ENCODE data around the gene RPL13A. TPM values are rescaled to one million over a fixed set of nuclear protein-coding genes. Genes with fewer than 3 reads are reported as not detected.

Gene RPL13A
- total RNA-seq, 1 donor from 2014 or later: 2,203 TPM

DNA sequence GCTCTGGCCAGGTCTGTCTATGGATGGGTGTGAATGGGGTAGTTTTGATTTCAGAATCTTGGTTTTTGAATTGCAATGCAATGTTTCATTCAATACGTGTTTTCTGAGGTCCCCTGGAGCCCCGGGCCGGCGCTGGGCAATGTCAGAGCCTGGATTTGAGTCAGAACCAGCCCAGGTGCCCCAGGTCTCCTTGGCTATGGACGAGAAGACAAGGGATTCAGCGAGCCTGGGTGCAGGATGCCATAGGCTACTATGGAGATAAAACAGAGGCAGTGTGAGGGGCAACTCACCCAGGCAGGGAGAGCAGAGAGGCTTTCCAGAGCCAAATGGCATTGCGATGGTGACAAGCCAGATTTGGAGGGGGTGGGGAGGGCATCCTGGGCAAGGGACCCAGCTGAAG lies 1.2 kb upstream of the RPL13A start:
- no peak for DNase-seq

DNA sequence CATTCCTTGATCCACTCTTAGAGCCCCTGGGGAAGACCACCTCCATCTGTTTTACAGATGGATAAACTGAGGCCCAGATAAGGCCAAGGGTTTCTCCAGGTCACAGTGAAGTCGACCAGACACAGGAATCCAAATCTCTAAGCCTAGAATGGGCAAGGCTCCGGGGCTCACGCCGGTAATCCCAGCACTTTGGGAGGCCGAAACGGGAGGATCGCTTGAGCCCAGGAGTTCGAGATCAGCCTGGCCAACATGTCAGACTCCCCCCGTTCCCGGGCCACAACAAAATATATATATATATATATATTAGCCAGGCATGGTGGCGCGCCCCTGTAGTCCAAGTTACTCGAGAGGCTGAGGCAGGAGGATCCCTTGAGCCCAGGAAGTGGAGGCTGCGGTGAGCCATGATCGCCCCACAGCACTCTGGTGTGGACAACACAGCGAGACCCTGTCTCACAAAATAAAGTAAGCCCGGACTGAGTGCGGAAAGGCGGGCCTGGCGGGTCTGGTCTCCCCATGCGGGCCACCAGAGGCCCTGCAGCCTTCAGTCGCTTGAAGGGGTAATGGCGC lies 615 bp upstream of the RPL13A start:
- DNase-seq: no peak

DNA sequence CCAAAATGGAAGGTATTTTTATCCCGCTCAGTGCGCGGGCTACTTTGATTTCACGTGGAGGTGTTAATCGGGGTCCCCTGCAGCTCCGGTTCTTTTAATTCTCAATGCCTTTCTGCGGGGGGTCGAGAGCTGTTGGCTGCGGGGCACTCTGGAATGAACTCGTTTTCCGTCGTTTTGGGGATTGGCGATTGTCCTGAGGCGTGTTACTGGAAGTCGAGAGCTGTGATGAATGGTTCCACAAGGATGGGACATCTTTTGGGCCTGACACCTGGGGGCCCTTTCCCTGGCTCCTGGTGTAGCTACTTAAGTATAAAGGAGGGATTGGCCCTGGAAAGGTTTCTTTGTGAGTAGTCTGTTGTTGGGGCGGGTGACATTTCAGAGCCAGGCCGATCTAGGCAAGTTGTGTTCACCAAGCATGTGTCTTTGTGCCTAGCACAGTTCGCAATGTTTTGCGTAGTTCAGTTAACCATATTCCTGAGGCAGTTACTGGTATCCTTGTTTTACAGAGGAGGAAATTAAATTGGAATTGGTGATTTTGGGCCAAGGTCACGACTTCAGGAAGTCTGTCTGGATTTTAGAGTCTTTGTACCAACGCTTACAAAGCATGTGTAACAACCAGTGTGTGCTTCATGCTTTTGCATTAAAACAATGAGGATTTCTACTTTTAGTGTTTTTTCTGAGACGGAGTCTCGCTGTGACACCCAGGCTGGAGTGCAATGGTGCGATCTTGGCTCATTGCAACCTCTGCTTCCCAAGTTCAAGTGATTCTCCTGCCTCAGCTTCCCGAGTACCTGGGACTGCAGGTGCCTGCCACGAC lies 846 bp downstream of the RPL13A start:
- DNase-seq: no peak

DNA sequence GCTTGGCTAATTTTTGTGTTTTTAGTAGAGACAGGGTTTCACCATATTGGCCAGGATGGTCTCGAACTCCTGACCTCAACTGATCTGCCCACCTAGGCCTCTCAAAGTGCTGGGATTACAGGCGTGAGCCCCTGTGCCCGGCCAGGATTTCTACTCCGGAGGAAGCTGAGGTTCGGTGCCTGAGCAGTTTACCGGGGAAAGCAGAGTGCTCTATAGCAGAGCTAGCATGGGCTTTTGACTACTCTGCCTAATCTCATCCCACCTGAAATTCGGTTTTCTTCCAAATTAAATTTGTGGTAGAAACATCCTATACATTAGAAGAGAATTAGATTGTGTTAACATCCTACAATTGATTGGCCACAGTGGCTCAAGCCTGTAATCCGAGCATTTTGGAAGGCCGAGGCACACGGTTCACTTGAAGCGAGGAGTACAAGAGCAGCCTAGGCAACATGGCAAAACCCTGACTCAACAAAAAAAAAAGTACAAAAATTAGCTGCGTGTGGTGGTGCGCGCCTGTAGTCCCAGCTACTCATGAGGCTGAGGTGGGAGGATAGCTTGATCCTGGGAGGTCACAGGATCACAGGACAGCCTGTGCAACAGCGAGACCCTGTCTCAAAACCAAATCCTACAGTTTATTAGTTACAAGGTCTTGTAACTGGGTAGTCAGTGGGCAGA lies 1.6 kb downstream of the RPL13A start:
- DNase-seq: no peak

DNA sequence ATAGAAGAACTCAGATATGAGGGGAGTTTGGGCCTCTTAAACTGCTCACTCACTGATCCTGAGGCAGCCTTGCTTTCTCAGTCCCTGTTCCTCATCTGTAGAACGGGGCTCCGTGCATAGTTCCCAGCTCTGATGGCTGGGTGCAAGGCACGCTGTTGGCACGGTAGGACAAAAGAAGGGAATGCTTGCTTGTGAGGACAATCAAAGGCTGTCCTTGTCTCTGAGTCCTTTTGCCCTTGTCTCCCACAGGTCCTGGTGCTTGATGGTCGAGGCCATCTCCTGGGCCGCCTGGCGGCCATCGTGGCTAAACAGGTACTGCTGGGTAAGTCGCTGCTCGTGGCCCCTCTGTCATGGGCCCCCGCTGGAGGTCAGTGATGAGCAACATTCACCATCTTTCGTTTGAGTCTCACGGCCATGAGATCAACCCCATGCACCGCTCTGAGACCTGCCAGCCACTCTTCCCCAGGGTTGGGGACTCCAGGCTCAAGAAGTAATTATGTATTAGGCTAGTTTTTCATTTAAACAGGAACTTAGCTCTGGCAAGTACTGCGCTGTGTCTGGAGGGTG lies 2.3 kb downstream of the RPL13A start:
- DNase-seq: no peak

DNA sequence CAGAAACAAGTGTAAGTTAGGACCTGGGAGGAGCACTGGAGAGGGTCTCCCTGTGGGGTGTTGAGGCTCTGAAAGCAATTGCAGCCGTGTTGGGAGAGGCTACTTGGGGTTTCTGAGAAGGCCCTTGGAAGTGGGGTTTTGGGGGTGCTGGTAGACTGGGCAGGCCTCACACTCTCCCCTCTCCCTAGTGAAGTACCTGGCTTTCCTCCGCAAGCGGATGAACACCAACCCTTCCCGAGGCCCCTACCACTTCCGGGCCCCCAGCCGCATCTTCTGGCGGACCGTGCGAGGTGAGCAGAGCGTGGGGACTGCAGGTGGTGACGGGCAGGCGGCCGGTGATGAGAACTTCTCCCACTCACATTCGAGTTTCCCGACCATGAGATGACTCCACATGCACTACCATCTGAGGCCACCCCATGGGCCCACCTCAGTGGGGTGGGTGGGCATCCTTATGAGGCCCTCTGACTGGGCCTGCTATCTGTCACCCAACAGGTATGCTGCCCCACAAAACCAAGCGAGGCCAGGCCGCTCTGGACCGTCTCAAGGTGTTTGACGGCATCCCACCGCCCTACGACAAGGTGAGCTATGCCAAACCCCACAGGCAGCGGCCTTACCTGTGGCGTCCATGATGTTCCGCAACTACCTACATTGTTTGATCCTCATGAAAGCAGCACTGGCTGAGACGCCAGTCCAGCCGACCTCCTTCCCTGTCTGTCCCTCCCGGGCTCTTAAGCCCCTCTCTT lies 3.0 kb downstream of the RPL13A start:
- DNase-seq: no peak

DNA sequence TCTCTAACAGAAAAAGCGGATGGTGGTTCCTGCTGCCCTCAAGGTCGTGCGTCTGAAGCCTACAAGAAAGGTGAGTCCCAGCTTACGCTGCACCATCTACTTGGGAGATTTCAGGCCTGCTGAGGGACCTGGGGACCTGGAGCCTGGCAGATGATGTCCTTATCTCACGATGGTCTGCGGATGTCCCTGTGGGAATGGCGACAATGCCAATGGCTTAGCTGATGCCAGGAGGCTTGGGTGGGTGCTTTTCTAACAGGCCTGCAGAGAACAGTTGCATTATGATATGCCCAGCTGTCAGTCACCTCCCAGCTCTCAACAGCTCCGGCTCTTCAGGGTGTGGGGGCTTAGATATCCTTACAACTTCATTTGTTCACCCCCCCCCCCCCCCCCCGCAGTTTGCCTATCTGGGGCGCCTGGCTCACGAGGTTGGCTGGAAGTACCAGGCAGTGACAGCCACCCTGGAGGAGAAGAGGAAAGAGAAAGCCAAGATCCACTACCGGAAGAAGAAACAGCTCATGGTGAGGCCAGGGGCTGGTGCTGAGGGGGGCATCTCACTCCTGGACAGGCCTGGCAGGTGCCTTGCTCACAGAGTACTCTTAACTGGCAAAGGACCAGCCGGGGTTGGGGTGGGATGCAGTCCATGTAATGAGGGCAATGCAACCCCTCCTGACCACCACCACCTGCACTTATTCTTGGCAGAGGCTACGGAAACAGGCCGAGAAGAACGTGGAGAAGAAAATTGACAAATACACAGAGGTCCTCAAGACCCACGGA lies 3.8 kb downstream of the RPL13A start:
- DNase-seq: no peak

DNA sequence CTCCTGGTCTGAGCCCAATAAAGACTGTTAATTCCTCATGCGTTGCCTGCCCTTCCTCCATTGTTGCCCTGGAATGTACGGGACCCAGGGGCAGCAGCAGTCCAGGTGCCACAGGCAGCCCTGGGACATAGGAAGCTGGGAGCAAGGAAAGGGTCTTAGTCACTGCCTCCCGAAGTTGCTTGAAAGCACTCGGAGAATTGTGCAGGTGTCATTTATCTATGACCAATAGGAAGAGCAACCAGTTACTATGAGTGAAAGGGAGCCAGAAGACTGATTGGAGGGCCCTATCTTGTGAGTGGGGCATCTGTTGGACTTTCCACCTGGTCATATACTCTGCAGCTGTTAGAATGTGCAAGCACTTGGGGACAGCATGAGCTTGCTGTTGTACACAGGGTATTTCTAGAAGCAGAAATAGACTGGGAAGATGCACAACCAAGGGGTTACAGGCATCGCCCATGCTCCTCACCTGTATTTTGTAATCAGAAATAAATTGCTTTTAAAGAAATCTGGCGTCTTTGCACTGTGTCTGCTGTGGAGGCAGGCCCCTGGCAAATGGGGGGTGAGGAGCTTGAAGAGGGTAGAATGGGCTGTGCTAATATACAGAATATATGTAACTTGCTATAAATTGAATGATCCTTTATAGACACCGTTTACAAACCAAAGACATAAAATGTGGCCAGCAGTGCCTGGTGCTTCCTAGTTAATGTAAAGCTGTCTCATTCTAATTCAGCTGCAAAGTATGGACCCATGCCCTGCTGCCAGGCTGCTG lies 4.6 kb downstream of the RPL13A start:
- DNase-seq: no peak

DNA sequence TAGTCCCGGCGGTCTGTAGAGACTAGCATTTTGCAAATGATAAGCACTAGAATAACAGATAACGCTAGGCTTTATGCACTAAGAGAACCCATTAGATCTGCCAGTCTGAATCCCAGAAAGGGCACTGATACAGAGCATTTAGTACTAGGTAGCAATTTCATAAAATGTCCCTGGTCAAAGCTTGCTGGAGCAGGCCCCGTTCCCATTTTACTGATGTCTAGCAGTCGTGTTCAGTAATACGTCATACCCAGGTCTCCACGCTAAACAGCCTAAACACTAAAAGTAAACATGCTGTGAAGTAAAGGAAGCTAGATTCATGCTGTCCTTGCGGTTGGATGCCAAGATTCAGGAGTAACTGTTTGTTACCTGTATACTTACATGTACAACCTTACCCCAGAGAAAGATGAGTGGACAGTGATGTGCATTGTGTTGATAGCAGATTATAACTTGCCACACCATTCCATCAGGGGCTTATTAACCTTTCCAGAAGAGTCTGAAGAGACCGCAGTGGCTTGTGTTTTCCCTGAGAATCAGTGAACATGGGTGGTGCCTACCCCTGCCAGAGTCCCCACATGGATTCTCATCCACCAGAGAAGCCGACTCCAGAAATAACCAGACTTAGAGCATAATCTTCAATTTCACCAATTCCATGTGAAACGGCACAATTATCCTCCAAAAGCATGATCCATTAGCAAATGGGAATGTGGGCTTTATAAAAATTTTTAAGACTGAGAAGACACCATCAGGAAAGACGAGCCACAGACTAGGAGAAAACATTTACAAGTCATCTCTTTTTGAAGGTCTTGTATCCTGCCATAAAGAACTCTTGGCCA lies 5.4 kb downstream of the RPL13A start:
- no peak for DNase-seq

DNA sequence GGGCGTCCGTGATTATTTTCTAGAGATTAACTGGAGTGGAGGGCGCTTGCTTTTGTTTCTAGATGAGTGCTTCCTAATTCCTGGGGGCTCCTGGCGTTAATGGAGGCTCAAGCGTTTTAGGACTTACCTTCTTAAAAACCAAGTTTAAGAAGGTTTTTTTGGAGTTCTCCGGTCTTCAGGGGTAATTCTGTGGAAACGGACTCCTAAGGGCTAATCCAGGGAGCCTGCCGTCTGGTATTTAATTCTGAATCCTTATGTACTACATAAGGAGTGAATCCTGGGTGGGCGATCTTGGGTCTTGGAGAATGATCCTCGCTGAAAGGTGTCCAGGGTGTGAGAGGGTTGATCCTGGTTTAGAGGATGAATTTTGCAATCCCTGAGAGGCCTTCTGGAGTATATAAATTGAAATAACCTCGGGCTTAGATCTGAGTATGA lies 9.2 kb downstream of the RPL13A start:
- DNase-seq: no peak

DNA sequence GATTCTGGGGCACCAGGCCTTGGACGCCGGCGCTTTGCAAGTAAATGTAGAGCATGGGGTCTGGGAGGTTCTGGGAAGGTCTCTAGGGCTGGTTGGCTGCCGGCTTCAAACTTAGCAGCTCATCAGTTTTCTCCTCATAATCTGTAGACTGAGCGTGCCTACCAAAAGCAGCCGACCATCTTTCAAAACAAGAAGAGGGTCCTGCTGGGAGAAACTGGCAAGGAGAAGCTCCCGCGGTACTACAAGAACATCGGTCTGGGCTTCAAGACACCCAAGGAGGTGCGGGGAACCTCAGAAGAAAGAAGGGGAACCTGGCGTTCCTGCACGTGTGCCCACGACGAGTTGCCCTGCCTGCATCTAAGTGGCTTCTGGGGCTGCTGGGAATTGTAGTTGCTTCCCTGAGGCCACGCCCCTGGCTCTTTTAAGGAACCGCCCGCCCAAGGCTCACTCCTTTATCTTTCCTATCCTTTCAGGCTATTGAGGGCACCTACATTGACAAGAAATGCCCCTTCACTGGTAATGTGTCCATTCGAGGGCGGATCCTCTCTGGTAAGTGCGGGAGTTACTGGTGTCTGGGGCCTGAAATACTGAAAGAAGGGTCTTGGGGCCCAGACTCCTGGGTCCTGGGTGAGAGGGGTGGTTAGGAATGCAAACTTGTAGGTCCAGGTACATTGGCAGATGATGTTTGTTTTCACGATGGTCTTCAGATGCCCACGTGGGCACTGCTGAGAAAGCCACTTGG lies 9.8 kb downstream of the RPL13A start:
- no peak for DNase-seq

DNA sequence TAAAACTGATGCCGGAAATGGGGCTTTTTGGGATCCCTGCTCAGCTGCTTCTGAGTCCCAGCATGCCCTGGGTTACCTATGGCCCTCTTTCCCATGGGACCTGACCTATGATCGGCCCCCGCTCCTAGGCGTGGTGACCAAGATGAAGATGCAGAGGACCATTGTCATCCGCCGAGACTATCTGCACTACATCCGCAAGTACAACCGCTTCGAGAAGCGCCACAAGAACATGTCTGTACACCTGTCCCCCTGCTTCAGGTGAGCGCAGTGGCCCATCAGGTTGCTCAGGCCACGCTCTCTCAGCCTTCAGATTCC lies 10.3 kb downstream of the RPL13A start:
- no peak for DNase-seq

DNA sequence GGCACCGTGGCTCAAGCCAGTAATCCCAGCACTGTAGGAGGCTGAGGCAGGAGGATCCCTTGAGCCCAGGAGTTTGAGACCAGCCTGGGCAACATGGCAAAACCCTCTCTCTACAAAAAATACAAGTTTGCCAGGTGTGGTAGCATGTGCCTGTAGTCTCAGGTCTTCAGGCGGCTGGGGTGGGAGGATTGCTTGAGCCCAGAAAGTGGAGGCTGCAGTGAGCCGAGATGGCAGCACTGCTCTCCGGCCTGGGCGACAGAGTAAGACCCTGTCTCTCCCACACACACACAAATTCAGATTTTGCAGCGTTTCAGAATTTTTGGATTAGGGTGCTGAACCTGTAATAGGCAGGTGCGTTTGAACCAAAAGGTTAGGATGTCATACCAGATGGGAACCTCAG lies 11.1 kb downstream of the RPL13A start:
- no peak for DNase-seq

DNA sequence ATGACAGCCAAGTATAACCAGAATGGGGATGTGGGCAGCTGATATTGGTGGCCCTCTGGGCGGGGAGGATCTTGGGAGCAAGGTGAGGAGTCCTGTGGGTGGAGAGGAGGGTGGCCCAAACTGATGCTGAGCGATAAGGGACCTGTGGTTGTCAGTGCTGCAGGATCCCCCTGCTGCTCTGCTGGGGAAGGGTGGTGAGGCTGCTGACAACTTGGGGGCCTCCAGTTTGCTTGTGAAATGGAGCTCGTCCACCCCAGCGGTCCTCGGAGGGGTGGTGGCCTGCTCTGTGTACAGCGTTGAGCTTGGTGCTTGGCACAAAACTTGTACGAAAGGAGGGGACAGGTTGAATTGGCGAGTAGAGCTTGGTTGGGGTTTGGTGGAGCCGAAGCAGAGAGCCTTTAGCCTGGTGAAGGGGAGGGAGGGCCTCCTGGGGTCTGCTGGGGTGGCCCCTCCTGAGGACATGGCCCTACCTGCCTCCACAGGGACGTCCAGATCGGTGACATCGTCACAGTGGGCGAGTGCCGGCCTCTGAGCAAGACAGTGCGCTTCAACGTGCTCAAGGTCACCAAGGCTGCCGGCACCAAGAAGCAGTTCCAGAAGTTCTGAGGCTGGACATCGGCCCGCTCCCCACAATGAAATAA lies 11.7 kb downstream of the RPL13A start:
- no peak for DNase-seq

DNA sequence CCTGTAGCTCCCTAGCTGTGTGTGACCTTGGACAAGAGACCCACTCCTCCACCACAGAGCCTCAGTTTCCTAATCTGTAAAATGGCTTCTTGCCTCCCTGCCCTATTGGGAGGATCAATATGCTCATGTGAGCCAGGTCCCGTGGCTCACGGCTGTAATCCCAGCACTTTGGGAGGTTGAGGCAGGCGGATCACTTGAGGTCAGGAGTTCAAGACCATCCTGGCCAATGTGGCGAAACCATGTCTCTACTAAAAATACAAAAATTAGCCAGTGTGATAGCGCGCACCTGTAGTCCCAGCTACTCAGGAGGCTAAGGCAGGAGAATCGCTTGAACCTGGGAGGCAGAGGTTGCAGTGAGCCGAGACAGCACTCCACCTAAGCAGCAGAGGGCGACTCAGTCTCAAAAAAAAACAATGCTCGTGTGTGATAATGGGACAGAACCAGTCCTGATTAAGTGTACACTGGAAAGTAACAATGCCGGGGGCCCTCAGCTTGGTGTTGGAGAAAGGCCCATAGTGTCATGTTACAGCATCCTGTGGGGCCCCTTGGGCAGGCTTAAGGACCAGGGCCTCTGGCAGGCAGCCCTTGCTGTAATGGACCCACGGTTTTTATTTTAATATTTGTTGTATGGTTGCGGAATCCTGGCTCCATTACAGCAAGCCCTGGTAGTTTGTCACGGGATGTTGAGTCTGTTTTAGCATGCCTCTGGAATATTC lies 15.6 kb downstream of the RPL13A start:
- no peak for DNase-seq

DNA sequence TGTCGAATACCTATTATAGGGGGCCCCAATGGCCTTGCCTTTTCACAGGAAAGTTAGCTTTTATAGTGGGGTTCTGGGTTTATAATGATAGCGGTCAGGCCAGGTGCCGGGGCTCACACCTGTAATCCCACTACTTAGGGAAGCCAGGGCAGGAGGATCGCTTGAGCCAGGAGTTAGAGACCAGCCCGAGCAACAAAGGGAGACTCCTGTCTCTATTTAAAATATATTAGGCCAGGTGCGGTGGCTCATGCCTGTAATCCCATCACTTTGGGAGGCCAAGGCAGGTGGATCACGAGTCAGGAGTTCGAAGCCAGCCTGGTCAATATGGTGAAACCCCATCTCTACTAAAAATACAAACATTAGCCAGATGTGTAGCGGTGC lies 16.2 kb downstream of the RPL13A start:
- DNase-seq: no peak

DNA sequence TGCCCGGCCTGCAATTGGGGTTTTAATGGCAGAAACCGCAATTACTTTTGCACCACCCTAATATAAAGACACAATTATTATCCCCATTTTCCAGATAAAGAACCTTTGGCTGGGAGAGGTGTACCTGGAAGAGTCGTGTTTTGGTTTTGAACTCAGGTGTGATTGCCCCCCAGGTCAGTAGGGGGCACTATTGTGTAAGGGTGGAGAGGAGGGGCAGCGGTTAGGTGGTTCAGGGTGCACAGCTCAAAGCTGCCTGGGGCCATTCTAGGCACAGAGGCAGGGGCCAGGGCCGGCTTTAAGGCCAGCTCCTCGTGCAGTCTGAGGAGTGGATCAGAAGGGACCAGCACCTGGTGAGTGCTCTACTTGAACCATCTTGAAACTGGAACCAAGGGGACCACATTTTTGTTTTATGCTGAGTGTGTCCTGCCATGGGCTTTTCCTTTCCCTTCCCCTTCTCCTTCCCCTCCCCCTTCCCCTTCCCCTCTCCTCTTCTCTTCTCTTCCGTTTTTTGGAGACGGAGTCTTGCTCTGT lies 19.2 kb downstream of the RPL13A start:
- no peak for DNase-seq
